Activated CD8-positive, alpha-beta memory T cell treated with anti-CD3 and anti-CD28 coated beads, Interleukin-2, amount 50 U/mL, for 1 hour (primary cell): Measurements from ENCODE around the gene SNRPA.
"Not testable (repeated sequence)": the region's sequence is repeated elsewhere in the genome, so short reads cannot be mapped to it uniquely, and the experiment has no call there.

Source experiments
- DNase-seq: peaks from one replicate; pipeline ENCODE4 v3.0.0-alpha.2; 2020; ENCODE audit errors: extremely low read depth

The SNRPA gene

GRCh38 chr19:40802300-40803169, 51.5 kb downstream of the SNRPA start:
- no peak for DNase-seq

GRCh38 chr19:40803170-40803856, 52.3 kb downstream of the SNRPA start:
- no peak for DNase-seq

DNA sequence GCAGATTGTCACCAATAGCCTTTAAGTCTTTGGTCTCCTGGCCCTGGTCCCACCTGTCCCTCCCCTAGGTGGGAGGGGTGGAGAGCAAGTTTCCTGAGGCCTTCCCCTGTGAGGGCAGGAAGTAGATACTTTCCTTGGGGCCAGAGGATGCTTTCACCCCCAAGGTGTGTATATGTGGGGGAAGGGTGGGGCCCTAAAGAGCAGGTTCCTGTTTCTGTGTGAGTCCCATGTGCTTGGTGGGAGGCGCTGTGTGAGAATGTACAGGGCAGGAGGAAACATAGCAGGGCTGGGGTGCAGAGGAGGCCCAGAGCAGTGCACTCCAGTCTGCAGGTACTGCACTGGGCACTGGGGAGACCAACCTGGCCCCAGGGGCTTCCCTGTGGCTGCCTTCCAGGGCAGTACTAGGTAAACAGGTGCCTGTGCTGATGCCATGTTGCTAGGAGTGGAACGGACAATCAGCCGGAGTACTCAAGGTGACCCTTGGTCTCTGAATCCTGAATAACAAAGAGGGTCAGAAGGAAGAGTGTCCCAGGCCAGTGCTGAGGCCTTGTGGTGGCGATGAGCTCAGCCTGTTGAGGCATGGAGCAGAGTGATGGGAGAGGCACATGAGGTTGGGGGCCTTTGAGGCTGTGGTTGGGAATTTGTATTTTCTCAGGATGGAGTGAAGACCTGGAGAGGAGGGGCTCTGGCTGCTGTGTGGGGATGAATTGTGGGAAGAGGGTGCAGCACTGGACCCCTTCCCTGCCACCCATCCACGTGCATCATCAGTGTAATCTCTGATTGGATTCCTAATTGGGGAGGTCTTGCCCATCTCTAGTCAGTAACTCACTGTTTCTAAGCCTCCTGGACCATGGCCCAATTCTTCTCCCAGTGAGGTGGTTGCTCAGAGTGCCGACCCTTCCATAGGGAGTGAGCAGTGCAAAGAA, 53.1 kb downstream of the SNRPA start:
- DNase-seq: peak; percentile 36

GRCh38 chr19:40804783-40805242, 53.8 kb downstream of the SNRPA start:
- DNase-seq: no peak

GRCh38 chr19:40805258-40805868, 54.4 kb downstream of the SNRPA start:
- DNase-seq: no peak

DNA sequence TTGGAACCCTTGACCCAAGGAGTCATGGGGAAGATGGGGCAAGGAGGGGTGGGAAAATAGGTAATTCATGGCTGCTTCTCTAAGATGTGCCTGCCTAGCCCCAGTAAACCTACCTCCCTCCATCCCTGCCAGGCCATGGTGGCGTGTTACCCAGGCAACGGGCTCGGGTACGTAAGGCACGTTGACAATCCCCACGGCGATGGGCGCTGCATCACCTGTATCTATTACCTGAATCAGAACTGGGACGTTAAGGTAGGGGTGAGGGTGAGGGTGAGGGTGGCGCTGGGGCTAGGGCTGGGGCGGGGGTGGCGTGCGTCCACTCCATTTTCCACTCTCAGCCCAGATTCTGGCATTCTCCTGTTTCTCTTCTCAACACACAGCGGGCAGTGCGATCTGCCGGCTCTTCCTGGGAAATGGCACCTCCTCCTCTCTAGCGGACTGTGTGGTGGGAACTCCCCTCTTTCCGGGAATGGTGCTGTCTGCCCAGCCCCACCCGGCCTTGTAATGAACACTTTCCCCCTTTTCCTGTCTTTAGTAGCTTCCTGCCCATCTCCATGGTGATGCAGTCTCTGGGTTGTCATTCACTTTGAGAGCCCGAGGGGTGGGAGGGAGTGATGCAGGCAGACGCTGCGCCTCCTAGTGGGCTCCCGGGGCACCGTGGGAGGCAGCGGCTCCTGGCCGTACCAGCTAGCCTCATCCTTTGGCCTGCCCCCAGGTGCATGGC, 55.6 kb downstream of the SNRPA start:
- DNase-seq: peak; percentile 57

DNA sequence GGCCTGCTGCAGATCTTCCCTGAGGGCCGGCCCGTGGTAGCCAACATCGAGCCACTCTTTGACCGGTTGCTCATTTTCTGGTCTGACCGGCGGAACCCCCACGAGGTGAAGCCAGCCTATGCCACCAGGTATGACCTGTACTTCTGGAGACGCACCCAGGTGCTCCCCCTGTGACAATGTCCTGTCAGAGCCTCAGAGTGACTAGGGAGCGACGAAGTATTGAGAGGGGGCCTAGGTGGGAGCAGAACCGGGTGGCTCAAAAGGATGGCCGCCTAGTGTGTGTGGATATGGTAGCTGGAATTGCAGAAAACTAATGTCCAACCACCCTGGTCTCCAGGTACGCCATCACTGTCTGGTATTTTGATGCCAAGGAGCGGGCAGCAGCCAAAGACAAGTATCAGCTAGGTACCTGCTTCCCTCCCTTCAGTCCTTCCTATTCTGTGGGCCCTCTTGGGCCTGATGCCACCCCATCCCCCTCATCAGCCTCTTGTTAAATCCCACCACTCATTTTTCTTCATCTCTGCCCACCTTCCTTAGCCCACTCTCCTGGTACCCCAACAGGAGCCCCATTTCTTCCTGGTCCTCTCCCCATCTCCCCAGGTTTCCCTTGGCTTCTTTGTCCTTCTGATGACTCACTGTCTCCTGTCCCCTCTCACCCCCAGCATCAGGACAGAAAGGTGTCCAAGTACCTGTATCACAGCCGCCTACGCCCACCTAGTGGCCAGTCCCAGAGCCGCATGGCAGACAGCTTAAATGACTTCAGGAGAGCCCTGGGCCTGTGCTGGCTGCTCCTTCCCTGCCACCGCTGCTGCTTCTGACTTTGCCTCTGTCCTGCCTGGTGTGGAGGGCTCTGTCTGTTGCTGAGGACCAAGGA, 56.4 kb downstream of the SNRPA start:
- DNase-seq: no peak

GRCh38 chr19:40808021-40808325, 57.0 kb downstream of the SNRPA start:
- DNase-seq: no peak

- DNase-seq: no peak
These were observed 57.5 kb downstream of the SNRPA start for GRCh38 chr19:40808497-40808896.

DNA sequence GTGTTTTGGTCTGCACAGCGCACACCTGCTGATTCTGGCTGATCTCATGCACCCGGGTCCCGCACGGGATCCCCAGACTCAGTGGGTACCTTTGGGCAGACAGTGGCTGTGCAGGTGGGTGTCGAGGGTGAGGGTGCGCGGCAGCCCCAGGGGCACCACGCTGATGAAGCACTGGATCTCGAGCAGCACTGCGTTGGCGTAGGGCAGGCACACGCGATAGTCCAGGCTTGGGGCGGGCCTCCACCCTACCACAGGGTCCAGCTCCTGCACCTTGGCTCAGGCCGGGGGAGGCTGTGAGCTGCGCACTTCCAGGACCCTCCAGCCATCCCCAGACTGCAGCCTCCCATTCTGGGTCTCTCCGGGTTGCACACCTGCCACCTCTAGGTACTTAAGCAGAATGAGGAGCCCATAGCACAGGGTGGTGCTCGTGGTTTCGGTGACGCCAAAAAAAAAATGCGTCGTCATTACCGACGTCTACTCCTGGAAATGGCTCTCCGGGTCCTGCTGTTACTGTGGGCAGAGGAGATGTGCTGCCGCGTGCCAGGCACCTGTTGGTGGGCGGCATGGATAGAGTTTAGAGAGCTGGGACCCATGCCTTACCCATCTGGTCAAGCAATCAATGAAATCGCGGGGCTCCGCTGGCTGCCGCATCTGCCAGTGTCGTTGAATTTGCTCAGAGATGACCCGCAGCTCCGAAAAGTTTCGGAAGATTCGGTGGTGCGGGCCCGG, 58.5 kb downstream of the SNRPA start:
- no peak for DNase-seq

DNA sequence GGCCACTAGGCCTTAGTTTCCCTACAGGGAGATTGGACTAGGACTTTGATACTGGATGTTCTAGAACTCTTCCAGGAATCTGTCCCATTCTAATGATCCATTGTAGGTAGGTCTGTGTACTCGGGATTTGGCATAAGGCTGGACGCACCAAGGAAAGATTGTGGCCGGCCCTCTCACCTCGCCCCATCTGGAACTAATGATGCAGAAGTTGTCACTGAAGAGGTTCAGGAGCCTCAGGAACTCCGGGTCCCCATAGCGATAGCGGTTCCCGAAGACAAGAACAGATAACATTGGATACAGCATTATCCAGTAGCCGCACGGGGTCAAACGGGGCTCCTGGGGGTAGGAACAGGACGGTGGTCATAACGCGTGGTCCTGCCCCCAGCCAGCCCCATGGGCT, 59.2 kb downstream of the SNRPA start:
- no peak for DNase-seq

DNA sequence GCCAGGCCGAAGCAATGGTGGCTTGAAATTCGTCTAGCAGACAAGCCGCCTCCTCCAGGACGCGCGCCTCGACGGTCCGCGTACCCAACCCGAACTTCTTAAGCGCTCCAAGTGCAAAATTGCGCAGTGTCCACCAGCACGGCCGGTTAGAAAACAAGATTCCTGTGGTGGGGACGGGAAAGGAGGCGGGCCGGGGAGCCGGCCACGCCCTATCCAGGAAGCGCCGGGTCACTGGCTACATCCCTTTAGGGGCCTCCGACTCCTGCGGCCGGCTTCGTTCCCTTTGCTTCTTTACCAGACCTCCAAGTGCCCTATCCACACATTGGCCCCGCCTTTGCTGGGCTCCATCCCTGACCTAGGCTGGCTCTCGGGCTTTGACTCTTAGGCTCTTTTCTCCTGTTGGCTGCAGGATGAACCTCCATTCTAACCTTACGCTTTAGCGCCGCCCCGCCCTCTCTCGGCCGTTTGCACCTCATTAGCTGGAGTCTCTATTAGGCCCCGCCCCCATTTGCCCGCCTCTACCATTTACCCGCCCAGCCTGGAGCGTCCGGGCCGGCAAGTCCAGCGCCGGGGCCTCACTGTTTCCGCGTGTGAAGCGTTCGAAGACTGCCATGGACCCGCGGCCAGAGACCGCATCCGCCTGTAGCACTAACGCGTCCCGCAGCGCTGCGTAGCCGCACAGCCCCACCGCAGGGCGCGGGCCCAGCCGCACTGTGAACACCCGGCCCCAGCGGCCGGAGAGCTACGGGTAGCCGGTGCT, 59.8 kb downstream of the SNRPA start:
- not testable (repeated sequence) for DNase-seq

GRCh38 chr19:40811478-40812341, 60.7 kb downstream of the SNRPA start:
- DNase-seq: no peak

DNA sequence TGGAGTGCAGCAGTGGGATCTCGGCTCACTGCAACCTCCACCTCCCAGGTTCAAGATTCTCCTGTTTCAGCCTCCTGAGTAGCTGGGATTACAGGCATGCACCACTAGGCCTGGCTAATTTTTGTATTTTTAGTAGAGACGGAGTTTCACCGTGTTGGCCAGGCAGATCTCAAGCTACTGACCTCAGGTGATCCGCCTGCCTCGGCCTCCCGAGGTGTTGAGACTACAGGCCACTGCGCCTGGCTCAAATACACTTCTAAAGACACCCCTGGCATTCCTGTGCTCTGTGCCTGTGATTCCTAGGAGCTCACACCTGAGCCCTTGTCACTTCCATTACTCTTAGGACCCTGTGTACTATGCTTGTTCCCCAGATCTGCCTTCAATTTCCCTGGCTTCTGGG, 61.6 kb downstream of the SNRPA start:
- not testable (repeated sequence) for DNase-seq

- DNase-seq: no peak
These were observed 62.2 kb downstream of the SNRPA start for GRCh38 chr19:40813182-40813581.
